ENCODE results near the gene KIAA1958.
A peak's percentile ranks its signal among the peaks of the same experiment; 100 is the strongest.

KIAA1958 gene

DNA sequence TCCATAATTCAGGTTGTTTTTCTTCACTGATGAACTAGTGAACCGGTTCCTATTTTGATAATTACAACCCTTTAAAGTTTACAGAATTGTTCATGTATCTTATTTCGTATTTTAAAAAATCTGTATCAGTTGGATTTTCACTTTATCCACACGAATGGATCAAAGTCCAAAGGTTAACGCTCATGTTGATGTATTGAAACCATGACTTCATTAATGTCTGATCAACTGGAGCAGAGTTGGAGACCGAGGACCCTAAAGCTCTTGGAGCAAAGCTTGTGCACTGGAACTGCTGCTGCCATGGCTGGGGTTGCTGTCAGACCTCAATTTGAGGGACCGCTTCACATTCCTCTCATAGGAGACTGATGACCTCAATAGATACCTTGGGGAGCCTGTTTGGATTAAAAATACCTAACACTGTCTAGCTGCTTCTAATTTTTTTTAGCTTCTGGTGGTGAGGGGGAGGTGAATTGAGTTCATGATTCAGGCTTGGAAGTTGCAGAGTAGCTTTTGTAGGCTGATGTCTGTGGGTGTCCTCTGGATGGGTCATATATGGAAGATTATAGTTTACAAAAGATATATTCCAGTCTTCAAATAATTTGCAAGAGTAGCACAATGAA is 45.1 kb downstream of the KIAA1958 start:
- DNase-seq = no peak

DNA sequence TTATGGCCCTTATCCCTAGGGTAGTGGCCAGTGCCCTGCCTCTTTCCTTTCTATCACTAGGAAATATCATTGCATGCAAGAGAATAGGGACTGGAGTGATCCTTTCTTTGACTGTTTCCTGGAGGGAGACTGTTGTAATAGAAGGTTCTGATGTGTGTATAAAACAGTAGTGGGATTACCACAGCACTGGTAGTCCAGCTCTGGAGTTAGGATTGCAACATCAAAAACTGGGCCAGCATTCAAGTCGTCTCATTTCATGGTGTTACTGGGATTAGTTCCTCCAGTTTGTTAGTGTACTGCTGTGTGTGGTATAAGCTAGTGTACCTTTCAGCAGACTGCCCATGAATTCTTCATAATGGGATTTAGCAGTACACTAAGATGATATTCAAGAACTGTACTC is 45.8 kb downstream of the KIAA1958 start:
- DNase-seq = peak; percentile 24 to 32

DNA sequence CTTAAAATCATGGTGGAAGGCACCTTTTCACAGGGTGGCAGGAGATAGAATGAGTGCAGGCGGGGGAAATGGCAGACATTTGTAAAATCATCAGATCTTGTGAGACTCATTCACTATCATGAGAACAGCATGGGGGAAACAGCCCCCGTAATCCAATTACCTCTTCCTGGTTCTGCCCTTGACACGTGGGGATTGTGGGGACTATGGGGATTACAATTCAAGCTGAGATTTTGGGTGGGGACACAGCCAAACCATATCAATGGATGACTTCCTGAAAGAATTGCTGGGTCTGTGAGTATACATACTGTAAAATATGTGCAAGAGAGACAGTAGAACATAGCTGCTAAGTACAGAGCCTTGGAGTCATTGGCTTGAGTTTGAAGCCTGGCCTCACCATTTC is 47.0 kb downstream of the KIAA1958 start:
- no peak for DNase-seq

DNA sequence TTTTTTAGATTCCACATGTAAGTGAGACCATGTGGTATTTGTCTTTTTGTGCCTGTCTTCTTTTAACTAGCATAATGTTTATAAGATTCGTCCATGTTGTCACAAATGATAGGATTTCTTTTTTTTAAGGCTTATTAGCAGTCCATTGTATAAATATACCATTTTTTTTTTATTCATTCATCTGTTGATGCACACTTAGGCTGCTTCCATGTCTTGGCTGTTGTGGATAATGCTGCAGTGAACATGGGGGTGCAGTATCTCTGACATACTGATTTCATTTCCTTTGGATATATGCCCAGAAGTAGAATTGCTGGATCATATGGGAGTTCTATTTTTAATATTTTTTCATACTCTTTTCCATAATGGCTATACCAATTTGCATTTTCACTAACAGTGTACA is 48.7 kb downstream of the KIAA1958 start:
- DNase-seq = no peak

DNA sequence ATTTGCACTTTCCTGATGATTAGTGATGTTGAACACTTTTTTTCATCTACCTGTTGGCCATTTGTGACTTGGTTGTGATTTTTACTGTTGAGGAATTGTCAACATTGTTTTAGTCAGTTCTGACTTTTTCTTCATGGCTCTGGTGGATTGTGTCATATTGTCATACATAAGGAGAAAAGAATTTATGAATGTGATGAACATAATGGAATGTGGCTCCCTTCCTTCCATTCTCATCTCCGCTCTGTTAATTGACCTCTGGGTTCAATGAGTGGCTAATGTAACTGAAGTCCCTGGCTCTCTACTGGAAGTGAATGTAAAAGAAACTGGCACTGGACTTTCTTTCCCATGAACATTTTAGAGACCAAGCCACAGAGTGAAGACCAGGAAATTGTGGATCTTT is 49.2 kb downstream of the KIAA1958 start:
- DNase-seq = no peak

DNA sequence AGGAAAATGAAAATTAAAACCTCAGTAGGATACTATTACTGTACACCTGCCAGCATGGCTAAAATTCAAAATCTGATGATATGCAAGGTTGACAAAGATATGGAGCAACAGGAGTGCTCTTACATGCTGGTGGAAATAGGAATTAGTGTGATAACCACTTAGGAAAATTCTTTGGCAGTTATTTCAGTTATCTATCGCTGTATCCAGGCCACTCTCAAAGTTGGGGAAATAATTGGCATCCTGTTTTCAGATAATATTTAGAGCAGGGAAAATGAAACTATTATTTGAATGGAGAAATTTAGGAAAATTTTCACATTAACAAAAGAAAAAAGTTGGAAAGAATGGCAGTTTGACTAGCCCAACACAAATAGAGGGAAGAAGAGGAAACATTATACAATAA is 50.9 kb downstream of the KIAA1958 start:
- DNase-seq = no peak

DNA sequence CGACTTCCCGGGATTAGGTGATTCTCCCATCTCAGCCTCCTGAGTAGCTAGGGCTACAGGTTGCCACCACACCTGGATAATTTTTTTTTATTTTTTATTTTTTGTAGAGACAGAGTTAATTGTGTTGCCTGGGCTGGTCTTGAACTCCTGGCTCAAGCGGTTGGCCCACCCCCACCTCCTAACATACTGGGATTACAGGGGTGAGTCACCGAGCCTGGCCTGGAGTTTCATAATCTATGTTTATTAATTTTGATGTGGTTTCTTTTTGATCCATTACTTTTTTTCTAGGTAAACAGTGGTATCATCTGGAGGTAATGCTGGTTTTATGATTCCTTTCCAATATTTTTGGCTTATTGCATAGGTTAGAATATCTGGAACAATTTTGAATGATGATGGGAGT is 54.2 kb downstream of the KIAA1958 start:
- no peak for DNase-seq

DNA sequence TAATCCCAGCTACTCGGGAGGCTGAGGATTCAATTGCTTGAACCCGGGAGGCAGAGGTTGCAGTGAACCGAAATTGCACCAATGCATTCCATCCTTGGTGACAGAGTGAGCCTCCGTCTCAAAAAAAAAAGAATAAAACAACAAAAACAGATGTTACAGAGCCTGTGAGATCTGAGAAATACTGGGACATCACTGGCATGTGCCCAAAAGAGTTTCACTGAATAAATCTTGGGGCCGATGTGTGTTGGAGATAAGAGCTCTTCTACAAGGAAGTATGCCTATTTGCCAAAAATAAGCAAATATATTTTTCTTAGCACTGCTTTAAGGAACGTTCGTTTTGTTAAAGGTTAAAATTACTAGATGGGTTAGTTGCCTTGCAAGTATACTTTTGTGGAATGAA is 55.1 kb downstream of the KIAA1958 start:
- no peak for DNase-seq

DNA sequence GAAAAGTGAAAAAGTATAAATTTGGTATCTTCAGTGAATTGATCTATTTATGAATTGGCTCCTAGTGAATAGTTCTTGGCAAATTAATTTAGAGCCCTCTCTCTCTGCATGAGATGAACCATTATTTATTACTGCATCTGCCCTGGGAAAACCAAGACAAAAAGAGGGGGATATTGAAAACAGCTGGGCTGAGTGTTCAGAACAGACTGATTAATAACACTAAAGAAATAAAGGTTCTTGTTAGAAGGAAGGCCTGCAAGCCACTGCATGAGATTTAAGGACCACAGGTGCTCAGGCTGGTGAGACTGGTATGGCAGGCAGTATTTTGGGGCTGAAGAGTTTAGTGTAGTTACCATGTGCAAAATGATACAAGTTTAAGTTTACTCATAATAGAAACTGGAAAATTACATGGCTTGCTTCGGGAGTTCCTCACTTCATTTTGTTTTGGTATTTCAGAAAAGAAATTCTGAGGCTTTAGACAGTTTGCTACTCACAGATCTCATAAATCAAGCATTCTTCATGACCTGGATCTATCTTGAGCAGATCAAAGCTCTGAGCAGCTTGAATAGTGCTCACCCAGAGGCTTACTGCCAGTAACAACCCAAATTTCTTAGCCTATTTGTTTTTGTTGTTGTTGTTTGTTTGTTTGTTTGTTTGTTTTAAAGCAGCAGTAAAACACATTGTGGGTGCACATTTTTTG is 56.1 kb downstream of the KIAA1958 start:
- no peak for DNase-seq

DNA sequence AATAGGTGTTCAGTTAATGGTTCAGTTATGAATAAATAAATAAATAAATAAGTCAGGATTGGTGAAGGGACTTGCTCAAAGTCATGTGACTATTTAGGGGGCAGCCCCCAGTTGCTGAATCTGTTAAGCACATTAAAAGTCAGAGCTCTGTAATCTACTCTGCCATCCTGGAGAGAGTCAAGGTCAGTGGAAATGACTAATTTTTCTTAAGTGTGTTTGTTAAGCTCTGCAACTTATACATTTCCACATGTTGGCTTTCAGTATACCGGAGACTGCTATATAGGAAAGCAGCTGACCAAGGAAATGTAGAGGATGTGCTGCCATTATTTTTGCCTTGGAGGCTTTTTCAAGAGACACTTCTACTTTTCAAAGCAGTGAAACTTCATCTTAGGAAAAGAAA is 57.9 kb downstream of the KIAA1958 start:
- DNase-seq = no peak

DNA sequence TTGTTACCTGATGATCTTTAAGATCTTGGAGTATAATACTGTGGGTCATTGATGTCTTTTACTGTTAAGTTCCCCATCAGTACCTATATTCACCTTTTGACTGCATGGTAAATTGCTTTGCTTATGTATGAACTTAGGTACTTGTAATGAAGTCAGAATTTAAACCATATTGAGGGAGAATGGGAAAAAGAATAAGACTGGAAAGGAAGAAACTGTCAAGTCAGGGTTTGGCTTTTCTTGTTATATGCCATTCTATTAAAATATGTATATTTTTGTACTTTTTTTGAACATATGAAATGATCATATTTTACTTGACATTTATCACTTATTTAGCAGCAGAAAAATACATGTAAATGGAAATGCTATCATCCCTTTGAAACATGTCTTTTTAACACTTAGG is 58.6 kb downstream of the KIAA1958 start:
- DNase-seq = no peak

DNA sequence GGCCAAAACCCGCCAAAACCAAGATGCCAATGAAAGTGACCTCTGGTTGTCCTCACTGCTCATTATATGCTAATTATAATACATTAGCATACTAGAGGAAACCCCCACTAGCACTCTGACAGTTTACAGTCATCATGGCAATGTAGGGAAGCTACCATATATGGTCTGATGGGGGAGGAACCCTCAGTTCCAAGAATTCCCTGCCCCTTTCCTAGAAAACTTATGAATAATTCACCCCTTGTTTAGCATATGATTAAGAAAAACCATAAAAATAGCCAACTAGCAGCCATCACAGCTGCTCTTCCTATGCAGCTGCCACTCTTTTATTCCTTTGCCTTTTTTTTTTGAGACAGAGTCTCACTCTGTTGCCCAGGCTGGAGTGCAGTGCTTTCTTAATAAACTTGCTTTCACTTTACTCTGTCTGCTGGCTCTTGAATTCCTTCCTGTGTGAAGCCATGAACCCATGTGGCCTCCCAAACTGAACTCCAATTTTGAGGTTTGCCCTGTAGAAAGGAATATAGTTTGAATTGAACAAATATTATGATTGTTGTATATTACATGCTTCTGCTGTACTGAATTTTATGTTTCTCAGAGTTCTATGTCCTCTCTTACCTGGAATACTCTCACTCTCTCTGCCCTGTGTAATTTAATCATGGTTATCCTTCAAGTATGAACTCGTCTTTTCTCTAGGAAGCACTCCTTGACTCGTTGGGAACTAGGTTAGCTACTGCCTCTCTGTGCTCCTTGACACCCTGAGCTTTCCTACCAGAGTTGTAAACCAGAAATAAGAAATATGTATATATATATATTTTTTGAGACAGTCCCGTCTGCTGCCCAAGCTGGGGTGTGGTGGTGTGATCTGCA is 59.8 kb downstream of the KIAA1958 start:
- no peak for DNase-seq

DNA sequence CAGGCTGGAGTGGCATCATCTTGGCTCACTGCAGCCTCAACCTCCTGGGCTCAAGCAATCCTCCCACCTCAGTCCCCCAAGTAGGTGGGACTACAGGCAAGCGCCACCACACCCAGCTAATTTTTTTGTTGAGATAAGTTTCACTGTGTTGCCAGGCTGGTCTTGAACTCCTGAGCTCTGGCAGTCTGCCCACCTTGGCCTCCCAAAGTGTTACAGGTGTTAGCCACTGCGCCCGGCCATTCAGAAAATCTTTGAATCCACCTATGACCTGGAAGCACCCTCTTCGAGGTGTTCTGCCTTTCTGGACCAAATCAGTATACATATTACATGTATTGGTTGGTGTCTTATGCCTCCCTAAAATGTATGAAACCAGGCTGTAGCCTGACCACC is 61.4 kb downstream of the KIAA1958 start:
- DNase-seq = no peak

DNA sequence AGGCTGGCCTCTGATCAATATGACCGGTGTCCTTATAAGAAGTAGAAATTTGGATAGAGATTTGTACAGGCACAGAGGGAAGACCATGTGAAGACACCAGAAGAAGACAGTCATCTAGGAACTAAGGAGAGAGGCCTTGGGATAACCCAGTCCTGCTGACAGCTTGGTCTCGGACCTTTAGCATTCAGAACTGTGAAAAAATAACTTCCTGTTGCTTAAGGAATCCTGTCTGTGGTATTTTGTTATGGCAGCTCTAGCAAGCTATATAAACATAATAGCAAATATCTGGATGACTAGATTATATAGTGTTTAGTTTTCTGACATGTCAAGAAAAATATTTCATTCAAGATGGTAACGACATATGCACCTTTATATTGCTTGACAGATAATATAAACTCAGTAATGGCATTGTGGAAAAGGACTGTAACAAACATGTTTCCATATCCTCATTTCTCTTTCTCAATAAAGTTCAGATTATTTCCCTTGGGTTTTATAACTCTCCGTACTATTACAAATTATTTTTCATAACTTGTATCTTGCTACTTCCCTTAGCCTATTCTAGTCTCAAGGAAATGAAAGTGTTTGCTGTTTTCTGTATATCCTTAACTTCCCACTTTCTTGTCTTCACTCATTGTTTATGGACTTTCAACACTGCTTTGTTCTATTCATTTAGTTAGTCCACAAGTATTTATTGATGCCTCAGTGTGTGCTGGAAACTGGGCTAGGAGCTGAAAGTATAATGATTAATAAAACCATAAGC is 62.4 kb downstream of the KIAA1958 start:
- no peak for DNase-seq

DNA sequence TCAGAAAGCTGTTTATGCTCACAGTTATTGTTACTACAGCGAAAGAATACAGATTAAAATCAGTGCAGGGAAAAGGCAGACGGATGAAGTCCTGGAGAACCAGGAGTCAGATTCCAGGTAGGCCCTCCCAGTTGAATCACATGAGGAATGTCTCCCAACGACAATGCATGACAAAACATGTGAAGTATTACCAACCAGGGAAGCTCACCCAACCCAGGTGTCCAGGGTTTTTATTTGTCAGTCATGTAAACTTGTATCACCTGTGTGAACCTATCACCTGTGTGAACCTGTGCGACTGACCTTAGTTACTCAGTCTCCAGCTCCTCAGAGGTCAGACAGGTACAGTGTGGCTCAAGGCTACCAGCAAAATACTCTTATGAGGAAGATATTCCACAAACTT is 63.9 kb downstream of the KIAA1958 start:
- no peak for DNase-seq

DNA sequence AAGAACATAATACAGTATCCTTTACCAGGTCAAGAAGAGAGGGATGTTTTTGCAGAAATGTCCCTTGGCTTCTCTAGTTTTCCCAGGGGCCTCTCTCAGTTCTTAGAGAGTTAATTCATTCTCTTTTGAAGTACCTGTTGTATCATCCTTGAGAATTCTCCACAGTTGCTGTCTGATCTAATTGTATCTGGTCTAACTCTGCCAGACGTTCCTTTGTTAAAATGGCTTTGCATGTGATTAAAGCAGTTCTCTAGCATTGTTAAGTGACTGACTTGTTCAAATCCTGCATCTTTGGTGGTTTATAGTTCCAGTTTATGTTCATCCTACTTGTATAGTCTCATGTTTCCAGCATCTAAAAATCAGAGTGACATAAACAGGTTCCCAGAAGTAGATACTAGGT is 65.0 kb downstream of the KIAA1958 start:
- DNase-seq = no peak

DNA sequence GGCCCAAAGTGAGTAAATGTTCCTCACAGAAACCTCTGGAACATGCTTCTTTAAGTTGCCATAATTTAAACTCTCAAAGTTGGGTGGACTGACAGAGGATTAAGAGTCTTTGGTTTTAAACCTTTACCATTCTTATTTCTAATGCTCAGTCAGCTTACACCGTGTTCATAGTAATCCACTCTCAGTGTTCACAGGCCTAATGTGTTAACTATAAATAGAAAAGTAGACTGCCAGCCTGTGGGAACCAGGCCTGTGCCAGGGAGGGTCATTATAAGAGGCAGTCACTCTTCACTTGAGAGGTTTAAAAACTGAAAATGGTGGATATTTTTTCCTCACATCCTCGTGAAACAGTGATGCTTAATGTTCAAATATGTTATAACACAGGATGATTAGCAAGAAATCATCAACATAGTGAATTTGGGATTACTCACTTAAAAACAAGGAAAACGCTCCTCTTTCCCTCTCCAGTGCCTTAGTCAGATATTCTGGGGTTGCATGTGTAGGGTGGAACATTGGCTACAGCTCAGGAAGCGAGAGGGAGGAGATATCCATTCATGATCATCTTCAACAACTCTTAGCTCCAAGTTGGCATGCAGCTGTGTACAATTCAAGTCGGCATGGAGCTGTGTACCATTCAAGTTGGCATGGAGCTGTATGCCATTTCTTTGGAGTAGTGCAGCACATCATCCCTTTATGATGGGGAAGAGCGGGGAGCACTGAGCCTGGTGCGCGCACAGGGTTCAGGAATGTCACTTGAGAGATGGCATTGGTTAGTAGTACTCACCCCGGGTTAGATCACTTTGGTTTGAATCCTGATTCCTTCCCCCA is 65.8 kb downstream of the KIAA1958 start:
- no peak for DNase-seq

DNA sequence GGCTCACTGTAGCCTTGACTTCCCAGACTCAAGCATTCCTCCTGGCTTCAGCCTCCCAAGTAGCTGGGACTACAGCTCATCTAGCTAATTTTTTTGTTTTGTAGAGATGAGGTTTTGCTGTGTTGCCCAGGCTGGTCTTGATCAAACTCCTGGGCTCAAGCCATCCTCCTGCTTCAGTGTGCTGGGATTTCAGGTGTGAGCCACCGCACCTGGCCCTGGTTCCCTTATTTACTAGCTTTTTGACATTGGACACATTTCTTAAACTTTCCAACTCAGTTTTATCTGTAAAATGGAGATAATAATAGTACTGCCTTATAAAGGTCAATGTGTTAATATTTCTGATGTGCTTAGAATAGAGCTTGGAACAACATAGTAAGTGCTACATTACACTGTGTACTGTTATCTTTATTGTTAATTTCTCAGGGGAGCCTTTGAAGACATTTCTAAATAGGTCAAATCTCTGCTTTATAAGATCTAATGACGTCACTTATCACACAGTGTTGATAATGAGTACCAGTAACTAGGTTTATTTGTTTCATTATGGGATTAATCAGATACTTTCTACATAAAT is 66.7 kb downstream of the KIAA1958 start:
- no peak for DNase-seq

DNA sequence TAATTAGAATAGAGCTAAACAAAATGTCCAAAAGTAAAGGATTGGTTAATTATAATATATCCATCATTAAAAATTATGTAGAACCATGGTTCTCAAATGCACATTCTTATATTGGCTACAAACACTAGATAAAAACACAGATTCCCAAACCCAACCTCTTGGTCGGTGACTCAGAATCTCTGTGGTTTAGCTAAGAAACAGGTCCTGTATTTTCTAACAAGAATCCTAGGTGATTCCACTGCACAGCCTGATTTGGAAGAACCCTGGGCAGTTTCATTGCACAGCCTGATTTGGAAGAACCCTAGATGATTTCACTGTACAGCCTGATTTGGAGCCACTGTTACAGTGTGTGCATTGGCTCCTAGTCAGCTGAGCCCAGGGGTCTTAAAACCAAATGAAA is 67.9 kb downstream of the KIAA1958 start:
- DNase-seq = no peak

DNA sequence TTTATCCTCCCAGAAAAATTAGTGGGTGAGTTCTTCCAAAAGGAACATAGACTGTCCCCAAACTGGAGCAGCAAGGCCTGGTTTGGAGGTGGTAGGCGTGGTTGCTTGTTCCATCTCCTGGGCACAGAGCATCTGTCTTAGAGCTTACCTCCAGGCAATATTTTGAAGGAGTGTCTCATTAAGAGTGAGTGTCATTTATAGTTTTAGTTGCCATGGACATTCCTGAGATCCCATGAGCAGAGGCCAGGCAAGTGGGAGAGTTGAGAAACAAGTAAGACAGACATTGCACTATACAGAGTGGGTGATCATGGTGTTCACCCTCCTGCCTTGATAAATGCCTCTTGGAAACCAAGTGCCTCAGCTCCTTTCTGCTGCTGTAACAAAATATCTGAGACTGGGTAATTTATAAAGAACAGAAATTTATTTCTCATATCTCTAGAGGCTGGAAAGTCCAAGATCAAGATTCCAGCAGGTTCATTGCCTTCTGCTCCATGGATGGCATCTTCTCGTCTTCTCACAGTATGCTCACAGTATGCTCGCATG is 68.5 kb downstream of the KIAA1958 start:
- no peak for DNase-seq

DNA sequence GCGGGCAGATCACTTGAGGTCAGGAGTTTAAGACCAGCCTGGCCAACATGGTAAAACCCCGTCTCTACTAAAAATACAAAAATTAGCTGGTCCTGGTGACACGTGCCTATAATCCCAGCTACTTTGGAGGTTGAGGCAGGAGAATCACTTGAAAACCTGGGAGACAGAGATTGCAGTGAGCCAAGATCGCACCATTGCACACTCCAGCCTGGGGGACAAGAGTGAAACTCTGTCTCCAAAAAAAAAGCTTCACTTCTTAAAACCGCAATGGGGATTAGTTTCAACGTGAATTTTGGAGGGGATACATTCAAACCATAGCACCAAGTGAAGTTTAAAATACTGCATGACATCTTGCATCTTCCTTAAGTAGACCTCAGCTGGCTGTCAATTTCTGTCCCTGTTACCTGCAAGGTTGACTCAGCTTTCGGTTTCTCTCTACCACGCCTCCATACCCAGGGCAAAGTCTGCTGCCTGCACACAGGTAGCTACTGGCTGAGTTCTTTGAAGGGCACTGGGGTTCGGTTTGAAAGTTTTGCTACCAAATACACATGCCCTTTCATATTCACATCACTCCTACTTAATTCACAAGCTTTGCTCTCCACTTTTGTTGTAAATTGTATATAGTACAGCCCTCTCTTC is 69.3 kb downstream of the KIAA1958 start:
- no peak for DNase-seq
